ENCODE results near the gene PRDM2.

The PRDM2 gene

GRCh38 chr1:13732971-13733667 lies 33.1 kb downstream of the PRDM2 start:
- DNase-seq (ENCODE audit: low spot score), result peak; percentile 45

GRCh38 chr1:13733711-13734110 lies 33.7 kb downstream of the PRDM2 start:
- DNase-seq (ENCODE audit: low spot score), result no peak

- DNase-seq (ENCODE audit: low spot score), result no peak
Measured at GRCh38 chr1:13735168-13735930, 35.4 kb downstream of the PRDM2 start.

- no peak for DNase-seq (ENCODE audit: low spot score)
Measured at GRCh38 chr1:13737398-13737797, 37.4 kb downstream of the PRDM2 start.

GRCh38 chr1:13746342-13746741 lies 46.4 kb downstream of the PRDM2 start:
- DNase-seq (ENCODE audit: low spot score), result no peak

- peak; percentile 95 for DNase-seq (ENCODE audit: low spot score)
Measured at GRCh38 chr1:13748610-13749505, 48.9 kb downstream of the PRDM2 start.

GRCh38 chr1:13749543-13750341 lies 49.8 kb downstream of the PRDM2 start:
- DNase-seq (ENCODE audit: low spot score), result peak; percentile 44

GRCh38 chr1:13751458-13751871 lies 51.5 kb downstream of the PRDM2 start:
- DNase-seq (ENCODE audit: low spot score), result no peak

- DNase-seq (ENCODE audit: low spot score), result no peak
Measured at GRCh38 chr1:13751985-13752384, 52.0 kb downstream of the PRDM2 start.

GRCh38 chr1:13752852-13753251 lies 52.9 kb downstream of the PRDM2 start:
- no peak for DNase-seq (ENCODE audit: low spot score)

- DNase-seq (ENCODE audit: low spot score), result no peak
Measured at GRCh38 chr1:13753636-13754402, 53.8 kb downstream of the PRDM2 start.

- no peak for DNase-seq (ENCODE audit: low spot score)
Measured at GRCh38 chr1:13754510-13755103, 54.6 kb downstream of the PRDM2 start.

- no peak for DNase-seq (ENCODE audit: low spot score)
Measured at GRCh38 chr1:13756557-13757315, 56.7 kb downstream of the PRDM2 start.

- no peak for DNase-seq (ENCODE audit: low spot score)
Measured at GRCh38 chr1:13757693-13758092, 57.7 kb downstream of the PRDM2 start.

GRCh38 chr1:13759072-13759471 lies 59.1 kb downstream of the PRDM2 start:
- DNase-seq (ENCODE audit: low spot score), result no peak

- DNase-seq (ENCODE audit: low spot score), result no peak
Measured at GRCh38 chr1:13760340-13760739, 60.4 kb downstream of the PRDM2 start.

- no peak for DNase-seq (ENCODE audit: low spot score)
Measured at GRCh38 chr1:13760921-13761320, 60.9 kb downstream of the PRDM2 start.

GRCh38 chr1:13761883-13762282 lies 61.9 kb downstream of the PRDM2 start:
- no peak for DNase-seq (ENCODE audit: low spot score)

- no peak for DNase-seq (ENCODE audit: low spot score)
Measured at GRCh38 chr1:13762642-13763041, 62.7 kb downstream of the PRDM2 start.

GRCh38 chr1:13763222-13763621 lies 63.2 kb downstream of the PRDM2 start:
- no peak for DNase-seq (ENCODE audit: low spot score)

All from activated CD4-positive, alpha-beta T cell treated with anti-CD3 and anti-CD28 coated beads, Interleukin-2, Interleukin-4, amounts not matched to agents 100 ng/mL and 50 ng/mL, durations not matched to agents 16 hours and 8 hours (primary cell).